ENCODE results near the gene ROBO1.
"Not testable (repeated sequence)": the region's sequence is repeated elsewhere in the genome, so short reads cannot be mapped to it uniquely, and the experiment has no call there.

Gene ROBO1

DNA sequence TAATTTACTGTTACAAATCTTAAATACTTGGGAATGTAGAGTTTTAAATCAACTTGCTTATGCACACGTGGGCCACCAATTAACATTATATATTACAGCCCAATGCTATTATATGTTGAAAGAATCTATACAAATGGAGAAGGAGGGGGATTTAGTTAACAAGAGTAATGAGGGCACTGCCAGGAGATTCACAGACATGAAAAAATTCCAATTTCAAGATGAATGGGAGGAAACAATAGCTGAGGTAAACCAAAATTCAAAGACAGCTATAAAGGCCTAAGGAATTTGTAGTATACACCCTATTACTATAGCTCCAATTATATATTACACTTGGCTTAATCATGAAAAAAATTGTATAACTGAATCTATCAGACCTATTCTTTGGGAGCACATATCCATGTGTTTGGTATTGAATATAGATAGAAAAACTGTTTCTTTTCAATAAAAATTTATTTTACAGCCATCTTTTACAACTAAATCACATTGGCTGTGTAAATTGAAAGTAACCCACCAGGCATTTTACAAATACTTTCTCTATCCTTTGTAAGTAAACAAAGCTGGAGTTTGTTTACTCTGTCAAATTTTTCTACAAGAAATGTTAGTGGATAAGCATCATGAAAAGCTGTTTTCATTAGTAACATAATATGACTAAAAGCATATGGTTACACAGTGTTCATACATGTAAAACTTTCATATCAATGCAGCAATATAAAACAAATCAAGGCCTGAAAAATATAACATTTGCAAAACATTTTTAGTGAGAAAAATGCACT lies 1045.8 kb downstream of the ROBO1 start:
- DNase-seq, result no peak

DNA sequence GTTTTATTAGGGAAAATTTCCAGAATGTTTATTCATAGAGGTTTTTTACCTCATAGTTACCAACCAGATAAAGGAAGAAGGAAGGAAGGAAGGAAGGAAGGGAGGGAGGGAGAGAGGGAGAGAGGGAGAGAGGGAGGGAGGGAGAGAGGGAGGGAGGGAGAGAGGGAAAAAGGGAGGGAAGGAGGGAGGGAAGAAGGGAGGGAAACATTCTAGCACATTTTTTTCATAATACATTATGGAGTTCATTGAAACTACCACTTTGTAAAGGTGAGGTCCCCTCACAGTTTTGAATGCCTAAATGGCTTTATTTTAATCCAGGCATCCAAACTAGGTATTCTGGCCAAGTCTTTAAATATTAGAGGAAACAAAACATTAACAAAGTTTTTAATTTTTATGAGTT lies 1049.1 kb downstream of the ROBO1 start:
- no peak for DNase-seq

DNA sequence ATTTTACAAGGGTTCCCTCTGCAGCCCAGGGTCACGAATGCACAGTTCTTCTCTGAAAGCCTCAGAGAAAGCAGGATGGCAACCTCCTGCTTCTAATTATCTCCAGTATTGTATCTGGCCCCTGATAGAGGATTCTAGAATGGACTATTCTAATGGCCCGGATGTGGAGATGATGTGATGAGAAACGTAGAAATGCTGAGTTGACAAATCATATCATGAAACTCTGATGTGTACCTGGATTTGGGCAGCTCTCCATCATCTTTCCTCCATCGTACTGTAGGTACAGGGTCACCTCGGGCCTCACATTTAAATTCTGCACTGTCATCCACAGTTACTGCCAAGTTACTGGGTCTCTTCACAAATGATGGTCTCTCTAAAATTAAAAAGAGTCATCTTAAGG lies 1050.8 kb downstream of the ROBO1 start:
- no peak for DNase-seq

DNA sequence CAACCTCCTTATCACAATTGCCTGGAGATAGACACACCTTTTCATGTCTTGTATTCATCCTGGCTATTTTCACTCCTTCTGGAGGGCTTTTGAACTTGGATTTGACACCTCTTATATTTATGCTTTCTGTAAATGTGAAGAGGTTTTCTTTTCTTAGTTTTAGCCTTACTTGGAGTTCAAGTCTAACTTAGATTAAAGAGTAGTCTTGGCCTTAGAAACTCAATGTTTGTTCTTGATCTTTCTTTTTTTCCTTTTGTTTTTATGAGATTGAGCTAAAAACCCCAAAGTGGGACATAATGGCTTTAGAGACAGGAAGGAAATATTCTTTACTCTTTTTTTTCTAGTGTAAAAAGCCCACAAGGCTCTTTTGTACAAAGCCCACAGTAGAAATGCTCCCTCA lies 1054.9 kb downstream of the ROBO1 start:
- DNase-seq, result no peak

DNA sequence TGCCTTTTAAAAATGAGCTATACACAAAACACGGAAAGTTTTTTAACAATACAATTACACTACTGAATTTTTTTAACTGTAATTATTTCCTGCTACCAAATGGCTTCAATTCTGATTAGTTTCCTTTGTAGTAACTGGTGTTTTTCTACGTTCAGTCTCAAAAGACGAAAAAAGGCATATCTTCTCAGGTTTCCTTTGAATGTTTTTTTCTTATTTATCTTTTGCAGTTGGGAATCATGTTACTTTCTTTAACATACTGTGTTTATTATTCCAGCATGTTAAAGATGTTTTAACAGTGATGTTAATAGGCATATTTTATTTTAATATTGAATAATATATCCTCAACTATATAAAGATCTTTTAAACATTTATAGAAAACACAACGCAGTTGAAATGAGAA lies 1055.5 kb downstream of the ROBO1 start:
- no peak for DNase-seq

DNA sequence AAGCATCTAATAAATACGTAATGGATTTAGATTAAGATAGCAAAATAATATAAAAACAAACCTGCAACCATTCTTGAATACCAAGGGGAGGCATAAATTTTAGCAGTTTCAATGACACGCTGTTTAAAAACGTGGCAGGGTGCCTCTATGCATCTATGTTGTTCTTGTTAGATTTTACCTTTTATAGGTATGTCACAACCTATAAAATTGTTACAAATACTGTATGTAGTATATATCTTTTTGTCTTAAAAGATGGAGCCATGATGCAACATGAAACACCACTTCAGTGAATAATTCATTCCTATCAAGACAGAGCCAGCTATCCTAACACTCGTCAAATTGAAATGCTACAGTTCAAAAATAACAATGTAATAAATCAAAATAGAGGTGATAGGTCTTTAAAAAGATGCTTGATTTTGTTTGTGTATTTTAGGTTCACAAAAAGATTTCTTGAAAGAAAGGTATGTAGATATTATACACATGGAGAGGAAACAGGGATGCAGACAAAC lies 1059.2 kb downstream of the ROBO1 start:
- DNase-seq, result no peak

DNA sequence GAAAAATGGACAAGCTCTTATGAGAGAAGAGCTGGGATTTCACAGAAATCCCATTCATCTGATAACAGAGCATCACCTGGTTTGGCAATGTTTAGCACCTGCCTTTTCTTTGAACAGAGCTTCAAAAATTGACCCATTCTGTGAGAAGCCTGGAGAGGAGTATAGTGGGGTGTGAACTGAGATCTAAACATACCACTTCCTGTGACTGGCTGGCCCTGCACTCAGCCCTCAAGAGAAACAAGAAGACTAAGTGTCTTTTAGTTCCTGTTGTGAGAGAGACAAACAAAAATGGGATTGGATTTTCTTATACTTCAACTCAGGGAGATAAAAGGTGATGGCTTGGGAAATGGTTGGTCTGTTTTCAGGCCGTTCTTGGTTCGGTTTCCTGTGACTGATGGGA lies 1060.2 kb downstream of the ROBO1 start:
- no peak for DNase-seq

DNA sequence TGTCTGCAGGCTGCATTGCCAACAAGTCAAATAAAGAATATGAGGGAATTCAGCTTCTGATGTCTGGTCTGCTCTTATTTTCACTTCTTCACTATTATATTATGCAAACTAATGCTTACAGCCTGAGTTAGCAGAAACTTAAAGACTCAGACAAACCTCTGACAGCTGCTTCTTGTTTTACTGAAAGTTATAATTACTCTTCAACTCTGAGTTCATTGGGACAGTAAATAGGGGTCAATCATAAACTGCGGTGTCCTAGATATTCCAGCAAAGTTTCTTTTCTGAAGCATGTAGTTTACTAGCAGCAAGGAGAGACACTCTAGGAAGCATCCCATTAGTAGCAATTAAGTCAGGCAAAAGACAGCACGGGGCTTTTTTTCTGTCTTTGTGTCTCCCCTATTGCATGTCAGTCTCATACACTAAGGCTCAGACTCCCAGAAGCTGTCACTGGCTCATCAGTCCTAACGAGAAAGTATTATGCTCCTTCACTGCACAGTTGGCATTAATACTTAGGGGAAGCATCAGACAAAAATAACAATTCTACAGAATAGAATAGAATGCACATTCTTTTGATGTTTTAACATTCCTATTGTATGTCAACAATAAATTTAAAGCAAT lies 1060.8 kb downstream of the ROBO1 start:
- DNase-seq, result no peak

DNA sequence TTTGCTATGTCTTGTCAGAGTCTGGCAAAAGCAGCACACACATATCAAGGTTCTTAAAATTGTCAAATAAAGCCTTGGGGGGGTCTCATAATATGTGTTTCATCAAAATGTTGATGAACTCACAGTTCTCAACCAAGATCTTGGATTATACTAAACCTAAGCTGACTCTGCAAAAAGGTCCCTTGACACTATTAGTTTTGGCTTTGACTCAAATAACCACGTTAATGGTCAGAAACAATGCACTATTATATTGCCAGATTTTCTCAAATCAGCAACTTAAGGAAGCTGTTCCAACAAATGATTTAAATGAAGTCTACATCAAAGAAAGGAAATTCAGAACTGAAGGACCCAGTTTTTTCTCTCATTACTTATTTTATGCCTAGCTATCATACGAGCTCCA lies 1063.9 kb downstream of the ROBO1 start:
- DNase-seq, result peak; percentile 21

DNA sequence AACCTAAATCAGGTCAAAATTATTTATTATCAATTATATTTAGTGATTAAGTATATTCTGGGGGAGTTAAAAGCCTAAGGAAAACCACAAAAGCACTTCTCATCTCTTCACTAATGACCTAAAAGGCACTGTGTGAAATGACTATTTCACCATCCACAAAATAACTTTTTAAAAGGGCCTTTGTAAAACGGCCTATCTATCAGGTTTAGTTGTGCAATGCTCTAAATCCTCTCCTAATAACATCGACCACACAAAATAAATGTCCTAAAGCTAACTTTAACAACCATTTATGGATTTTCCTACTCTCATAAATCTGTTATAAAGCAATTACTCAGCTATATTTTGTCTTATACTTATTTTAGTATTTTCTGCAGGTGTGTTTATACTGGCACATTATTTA lies 1066.3 kb downstream of the ROBO1 start:
- DNase-seq, result no peak

DNA sequence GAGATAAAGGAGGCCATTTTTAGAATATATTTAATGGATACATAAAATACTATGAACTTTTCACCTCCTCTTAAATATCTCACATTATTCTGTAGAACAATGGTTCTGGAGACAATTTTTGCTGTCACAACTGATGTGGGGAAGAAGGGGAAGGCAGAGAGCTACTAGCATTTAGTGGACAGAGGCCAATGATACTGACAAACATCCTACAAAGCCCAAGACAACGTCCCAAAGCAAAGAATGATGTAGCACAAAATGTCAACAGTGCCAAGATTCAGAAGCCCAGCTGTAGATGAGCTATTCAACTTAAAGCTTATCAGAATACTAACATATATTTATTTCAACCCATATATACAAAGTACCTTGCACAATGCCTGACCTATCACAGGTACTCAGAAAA lies 1069.4 kb downstream of the ROBO1 start:
- no peak for DNase-seq

DNA sequence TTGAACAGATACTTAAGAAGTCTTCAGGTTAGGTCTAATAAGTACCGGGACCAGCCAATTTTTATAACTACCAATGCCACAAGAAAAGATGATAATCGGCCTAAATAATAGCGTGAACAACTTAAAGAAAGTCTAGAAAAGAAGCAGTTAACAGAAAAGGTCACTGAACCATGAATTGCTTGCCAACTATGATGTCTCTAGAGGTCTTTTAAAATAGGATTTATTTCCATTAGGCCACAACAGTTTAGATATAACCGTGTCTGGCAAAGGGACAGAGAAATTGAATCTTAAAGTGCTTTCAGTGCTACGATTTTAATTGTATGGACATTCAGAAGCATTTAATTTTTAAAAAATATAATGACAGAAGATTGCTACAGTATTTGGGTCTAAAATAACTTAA lies 1070.4 kb downstream of the ROBO1 start:
- DNase-seq, result no peak

DNA sequence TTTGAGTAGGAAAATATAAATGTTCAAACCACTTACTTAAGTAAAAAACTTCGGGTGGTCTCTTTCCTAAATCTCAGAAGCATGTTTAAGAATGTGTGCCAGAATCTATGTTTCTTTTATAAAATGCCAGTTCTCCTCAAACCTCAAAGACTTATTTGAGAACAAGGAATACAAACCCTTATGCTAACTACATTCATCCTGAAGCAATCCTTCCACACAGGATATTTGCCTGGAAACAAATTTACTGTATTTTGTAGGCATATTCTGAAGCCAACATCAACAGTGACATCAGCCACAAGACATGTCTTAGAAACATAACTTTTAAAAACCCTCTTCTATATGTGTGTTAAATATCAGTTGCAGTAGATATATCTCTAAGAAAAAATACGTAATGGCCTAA lies 1077.0 kb downstream of the ROBO1 start:
- DNase-seq, result no peak

DNA sequence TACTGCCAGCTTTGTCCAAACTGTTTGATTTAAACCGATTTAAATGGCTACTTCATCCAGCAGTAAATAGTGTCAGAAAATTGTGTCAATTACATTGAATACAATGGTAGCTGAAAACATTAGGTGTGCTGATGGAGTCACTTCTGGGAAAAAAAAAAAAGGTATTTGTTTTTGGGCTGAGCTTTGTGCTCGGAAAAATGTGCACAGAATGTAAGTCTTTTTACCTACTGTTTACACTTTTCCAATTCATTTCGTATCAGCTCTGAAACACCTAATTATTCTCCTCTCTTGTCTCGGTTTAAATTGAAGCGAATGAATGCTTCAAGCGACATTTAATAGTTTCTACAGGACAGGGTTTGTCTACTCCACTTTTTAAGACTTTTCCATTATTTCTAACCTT lies 1078.4 kb downstream of the ROBO1 start:
- no peak for DNase-seq

DNA sequence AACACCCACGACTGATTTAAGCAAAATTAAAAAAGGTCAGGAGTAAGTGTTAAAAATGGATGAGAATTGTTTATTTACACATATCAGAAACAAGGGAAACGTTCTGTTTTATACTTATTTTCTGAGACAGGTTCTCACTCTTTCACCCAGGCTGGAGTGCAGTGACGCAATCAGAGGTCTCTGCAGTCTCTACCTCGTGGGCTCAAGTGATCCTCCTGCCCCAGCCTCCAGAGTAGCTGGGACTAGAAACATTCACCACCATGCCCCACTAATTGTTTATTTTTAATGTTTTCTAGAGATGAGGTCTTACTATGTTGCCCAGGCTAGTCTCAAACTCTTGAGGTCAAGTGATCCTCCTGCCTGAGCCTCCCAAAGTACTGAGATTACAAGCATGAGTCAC lies 1080.3 kb downstream of the ROBO1 start:
- no peak for DNase-seq

DNA sequence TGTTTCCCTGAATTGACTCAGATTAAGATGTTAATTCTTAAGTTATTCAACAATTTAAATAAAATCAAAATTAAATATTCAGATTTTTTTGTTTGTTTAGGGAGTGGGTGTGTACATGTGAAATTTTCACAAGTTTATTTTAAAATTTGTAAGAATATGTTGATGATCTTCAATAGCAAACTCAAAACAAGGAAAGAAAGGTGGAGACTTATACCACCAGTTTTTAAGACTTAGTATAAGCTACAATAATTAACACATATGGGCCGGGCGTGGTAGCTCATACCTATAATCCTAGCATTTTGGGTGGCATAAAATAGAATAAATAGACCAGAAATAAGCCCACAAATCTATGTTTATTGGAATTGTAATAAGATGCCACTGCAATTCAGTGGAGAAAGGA lies 1084.5 kb downstream of the ROBO1 start:
- DNase-seq, result no peak

DNA sequence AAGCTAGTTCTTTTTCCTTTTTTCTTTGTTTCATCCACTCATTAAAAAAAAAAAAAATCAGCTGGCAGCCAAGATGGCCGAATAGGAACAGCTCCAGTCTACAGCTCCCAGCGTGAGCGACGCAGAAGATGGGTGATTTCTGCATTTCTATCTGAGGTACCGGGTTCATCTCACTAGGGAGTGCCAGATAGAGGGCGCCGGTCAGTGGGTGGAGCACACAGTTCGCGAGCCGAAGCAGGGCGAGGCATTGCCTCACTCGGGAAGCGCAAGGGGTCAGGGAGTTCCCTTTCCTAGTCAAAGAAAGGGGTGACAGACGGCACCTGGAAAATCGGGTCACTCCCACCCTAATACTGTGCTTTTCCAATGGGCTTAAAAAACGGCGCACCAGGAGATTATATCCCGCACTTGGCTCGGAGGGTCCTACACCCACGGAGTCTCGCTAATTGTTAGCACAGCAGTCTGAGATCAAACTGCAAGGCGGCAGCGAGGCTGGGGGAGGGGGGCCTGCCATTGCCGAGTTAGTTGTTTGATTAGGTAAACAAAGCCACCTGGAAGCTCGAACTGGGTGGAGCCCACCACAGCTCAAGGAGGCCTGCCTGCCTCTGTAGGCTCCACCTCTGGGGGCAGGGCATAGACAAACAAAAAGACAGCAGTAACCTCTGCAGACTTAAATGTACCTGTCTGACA lies 1092.5 kb downstream of the ROBO1 start:
- not testable (repeated sequence) for DNase-seq

DNA sequence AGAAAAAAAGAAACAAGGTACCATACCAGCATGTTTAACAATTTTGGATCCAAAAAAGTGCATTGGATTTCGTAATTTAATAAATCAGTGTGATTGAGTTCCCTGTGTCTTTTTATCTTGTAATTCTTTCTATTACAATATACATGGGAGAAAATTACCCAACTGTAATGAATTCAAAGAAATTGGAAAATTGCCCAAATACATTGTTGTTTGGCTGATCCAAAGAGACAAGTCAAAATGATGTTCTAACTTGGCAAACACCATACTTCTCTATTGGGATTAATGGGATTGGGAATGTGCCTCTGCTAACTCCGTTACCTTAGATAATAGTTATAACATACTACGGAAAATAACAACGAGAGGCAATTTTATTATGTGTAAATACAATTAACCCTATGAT lies 1097.1 kb downstream of the ROBO1 start:
- DNase-seq, result no peak

DNA sequence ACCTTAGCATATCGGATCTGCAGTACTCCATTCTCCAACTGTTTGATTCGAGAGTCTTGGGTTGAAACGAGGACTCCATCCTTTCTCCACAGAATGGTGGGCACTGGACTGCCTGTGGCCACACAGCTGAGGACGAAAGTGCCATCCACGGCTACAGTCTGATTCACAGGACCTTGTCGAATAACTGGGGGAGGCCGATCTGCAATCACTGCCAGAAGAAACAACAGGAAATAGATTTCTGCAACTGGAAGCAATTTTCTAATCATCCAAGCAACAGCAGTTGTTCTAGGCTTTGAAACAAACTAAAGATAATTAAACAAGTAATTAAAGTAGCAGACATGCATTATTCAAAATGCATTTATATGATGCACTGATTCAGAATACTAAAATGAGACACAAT lies 1097.7 kb downstream of the ROBO1 start:
- DNase-seq, result no peak

DNA sequence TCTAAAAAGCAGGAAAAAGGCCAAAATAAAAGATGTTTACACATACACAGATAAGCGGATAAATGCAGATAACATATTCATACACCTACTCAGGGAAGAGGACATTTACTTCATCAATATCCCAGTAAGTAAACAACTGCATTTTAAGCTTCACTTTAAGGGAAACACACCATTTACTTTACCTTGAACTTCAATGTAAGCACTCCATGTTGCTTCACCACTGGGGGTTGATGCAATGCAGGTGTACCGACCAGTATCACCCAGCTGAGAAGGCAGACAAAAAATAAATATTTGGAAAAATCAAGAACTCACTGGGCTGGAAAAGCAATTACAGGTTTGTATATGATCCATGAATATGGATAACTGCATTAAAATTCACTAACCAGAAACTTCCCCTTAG lies 1099.5 kb downstream of the ROBO1 start:
- no peak for DNase-seq

DNA sequence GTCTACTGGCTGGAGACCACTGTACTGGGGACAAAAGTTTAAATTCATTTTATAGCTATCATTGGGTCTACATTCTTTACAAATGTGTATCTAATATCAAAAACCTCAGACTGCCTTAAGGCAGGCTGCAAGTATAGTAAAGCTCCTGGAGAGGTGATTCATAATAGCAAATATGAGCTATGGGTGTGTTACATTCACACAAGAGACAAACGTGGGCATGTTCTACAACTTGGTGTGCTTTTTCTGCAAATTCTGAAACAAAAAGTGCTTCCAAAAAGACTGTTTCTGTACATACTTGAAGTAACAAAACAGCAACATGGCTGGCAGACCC lies 1101.4 kb downstream of the ROBO1 start:
- DNase-seq, result no peak

DNA sequence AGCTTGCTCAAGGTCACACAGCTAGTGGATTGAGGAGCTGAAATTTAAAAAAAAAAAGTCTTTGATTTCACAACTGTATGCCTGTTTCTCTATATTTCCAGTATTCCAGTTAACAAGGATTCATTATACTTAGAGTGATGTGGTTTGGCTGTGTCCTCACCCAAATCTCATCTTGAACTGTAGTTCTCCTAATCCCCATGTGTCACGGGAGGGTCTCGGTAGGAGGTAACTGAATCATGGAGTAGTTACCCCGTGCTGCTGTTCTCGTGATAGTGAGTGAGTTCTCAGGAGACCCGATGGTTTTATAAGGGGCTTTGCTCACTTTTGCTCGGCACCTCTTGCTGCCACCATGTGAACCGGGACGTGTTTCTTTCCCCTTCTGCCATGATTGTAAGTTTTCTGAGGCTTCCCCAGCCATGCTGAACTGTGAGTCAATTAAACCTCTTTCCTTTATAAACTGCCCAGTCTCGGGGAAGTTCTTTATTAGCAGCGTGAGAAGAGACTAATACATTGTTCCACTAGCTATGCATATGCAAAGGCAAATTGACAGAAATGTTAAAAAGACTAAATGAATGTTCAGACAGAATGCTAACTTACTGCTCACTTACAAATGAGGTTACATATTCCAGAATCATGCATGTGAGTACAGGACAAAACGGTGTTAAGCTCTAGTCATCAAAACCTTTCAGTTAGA lies 1101.9 kb downstream of the ROBO1 start:
- no peak for DNase-seq

DNA sequence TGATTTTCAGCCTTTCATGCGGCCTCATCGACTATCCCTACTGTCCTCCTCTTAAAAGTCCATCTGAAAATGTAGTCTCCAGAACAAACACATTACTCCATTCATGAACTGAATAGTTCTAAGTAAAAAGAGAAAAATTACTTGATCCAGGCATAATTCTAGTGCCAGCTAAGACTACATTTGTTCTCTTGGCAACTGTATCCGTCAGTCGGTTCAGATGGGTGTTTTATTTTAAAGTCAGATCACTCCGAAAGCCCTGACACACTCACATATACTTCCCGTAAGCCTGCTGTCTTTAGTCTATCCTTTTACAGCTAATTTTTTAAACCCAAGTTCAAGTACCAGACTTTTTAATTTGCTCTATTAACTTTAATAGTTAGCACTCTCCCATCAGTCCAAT lies 1102.7 kb downstream of the ROBO1 start:
- no peak for DNase-seq

DNA sequence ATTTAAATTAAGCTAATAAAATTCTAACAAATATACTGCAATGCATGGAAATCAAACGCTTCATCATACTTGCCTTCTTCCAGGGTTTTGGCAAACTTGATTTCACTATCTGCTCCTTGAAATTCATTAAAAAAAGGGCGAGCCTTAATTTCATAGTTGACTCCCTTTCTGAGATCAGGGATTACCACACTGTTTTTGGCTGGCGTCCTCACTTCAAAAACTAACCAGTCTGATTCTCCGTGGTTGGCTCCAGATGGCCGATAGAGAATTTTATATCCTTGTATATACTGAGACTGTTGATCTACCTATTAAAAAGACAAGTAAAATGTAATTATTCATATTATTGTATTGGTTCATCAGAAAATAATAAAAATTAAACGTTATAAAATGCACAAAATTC lies 1106.8 kb downstream of the ROBO1 start:
- peak; percentile 47 for DNase-seq
